GM19240 (cell line): Measurements from ENCODE around the gene ME2.
"Not testable (repeated sequence)": the region's sequence is repeated elsewhere in the genome, so short reads cannot be mapped to it uniquely, and the experiment has no call there.

Source experiments
- DNase-seq: peaks from one replicate; pipeline ENCODE4 v3.0.0; 2011; ENCODE audit warnings: low spot score; ENCODE audit not compliant: insufficient read length

ME2 gene

GRCh38 chr18:50878345-50879301 is at the start of gene ME2:
ME2 (plus strand) TSS chr18:50879118; CDS start chr18:50895821, 16,703 bp downstream.
- DNase-seq: peak; percentile 82

- no peak for DNase-seq
Observed at GRCh38 chr18:50829644-50830043, 49.3 kb upstream of the ME2 start.

GRCh38 chr18:50830544-50830943 is 48.4 kb upstream of the ME2 start:
- DNase-seq: no peak

- no peak for DNase-seq
Observed at GRCh38 chr18:50832754-50833153, 46.2 kb upstream of the ME2 start.

GRCh38 chr18:50833496-50833895 is 45.4 kb upstream of the ME2 start:
- not testable (repeated sequence) for DNase-seq

- no peak for DNase-seq
Observed at GRCh38 chr18:50836521-50836957, 42.4 kb upstream of the ME2 start.

- no peak for DNase-seq
Observed at GRCh38 chr18:50839341-50839740, 39.6 kb upstream of the ME2 start.

- no peak for DNase-seq
Observed at GRCh38 chr18:50839996-50840395, 38.9 kb upstream of the ME2 start.

- DNase-seq: no peak
Observed at GRCh38 chr18:50842846-50843245, 36.1 kb upstream of the ME2 start.

- no peak for DNase-seq
Observed at GRCh38 chr18:50844554-50844953, 34.4 kb upstream of the ME2 start.

- no peak for DNase-seq
Observed at GRCh38 chr18:50844960-50845359, 34.0 kb upstream of the ME2 start.

GRCh38 chr18:50847192-50847591 is 31.7 kb upstream of the ME2 start:
- DNase-seq: no peak

- DNase-seq: no peak
Observed at GRCh38 chr18:50848061-50848551, 30.8 kb upstream of the ME2 start.

- DNase-seq: no peak
Observed at GRCh38 chr18:50848991-50849390, 29.9 kb upstream of the ME2 start.

- no peak for DNase-seq
Observed at GRCh38 chr18:50849419-50849821, 29.5 kb upstream of the ME2 start.

GRCh38 chr18:50850307-50851065 is 28.4 kb upstream of the ME2 start:
- no peak for DNase-seq

GRCh38 chr18:50853863-50854271 is 25.1 kb upstream of the ME2 start:
- no peak for DNase-seq

- no peak for DNase-seq
Observed at GRCh38 chr18:50855976-50856757, 22.8 kb upstream of the ME2 start.

- DNase-seq: not testable (repeated sequence)
Observed at GRCh38 chr18:50857166-50857565, 21.8 kb upstream of the ME2 start.

GRCh38 chr18:50857694-50858093 is 21.2 kb upstream of the ME2 start:
- no peak for DNase-seq
